ENCODE measurements around the gene ANTXR2.

ANTXR2 gene

GRCh38 chr4:80088471-80088870 lies 15.4 kb upstream of the ANTXR2 start:
- no peak overlapping the region for H3K4me3 ChIP-seq (ENCODE audit: severe bottlenecking)
- H3K36me3 ChIP-seq (ENCODE audit: low read depth), result no peaks in the 10 kb centered on the region
- no peaks in the 10 kb centered on the region for H3K9me3 ChIP-seq (ENCODE audit: severe bottlenecking)
- H3K27ac ChIP-seq (ENCODE audit: poor library complexity, severe bottlenecking), result no peak overlapping the region
- H3K4me1 ChIP-seq (ENCODE audit: insufficient read depth, poor library complexity, severe bottlenecking), result no peaks in the 10 kb centered on the region
- no peak for DNase-seq (ENCODE audit: low spot score)
- no peak for ATAC-seq (ENCODE audit: low read depth)
- TF ChIP-seq, protein P1, sequence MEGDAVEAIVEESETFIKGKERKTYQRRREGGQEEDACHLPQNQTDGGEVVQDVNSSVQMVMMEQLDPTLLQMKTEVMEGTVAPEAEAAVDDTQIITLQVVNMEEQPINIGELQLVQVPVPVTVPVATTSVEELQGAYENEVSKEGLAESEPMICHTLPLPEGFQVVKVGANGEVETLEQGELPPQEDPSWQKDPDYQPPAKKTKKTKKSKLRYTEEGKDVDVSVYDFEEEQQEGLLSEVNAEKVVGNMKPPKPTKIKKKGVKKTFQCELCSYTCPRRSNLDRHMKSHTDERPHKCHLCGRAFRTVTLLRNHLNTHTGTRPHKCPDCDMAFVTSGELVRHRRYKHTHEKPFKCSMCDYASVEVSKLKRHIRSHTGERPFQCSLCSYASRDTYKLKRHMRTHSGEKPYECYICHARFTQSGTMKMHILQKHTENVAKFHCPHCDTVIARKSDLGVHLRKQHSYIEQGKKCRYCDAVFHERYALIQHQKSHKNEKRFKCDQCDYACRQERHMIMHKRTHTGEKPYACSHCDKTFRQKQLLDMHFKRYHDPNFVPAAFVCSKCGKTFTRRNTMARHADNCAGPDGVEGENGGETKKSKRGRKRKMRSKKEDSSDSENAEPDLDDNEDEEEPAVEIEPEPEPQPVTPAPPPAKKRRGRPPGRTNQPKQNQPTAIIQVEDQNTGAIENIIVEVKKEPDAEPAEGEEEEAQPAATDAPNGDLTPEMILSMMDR (IDR thresholded peaks at IDR 0.05; ENCODE audit: poor library complexity, severe bottlenecking), result no peak
- no peaks in the 10 kb centered on the region for H3K27me3 ChIP-seq (ENCODE audit: insufficient read depth, poor library complexity, severe bottlenecking)

GRCh38 chr4:80086296-80086695 lies 13.3 kb upstream of the ANTXR2 start:
- DNase-seq (ENCODE audit: low spot score), result no peak
- no peaks in the 10 kb centered on the region for H3K36me3 ChIP-seq (ENCODE audit: low read depth)
- H3K4me1 ChIP-seq (ENCODE audit: insufficient read depth, poor library complexity, severe bottlenecking), result no peaks in the 10 kb centered on the region
- H3K4me3 ChIP-seq (ENCODE audit: severe bottlenecking), result no peak overlapping the region
- TF ChIP-seq, protein P1 (IDR thresholded peaks at IDR 0.05; ENCODE audit: poor library complexity, severe bottlenecking), result no peak
- ATAC-seq (ENCODE audit: low read depth), result peak; percentile 46; the same call in 1 of the 3 replicates
- no peaks in the 10 kb centered on the region for H3K9me3 ChIP-seq (ENCODE audit: severe bottlenecking)
- H3K27me3 ChIP-seq (ENCODE audit: insufficient read depth, poor library complexity, severe bottlenecking), result no peaks in the 10 kb centered on the region
- H3K27ac ChIP-seq (ENCODE audit: poor library complexity, severe bottlenecking), result no peak overlapping the region

DNA sequence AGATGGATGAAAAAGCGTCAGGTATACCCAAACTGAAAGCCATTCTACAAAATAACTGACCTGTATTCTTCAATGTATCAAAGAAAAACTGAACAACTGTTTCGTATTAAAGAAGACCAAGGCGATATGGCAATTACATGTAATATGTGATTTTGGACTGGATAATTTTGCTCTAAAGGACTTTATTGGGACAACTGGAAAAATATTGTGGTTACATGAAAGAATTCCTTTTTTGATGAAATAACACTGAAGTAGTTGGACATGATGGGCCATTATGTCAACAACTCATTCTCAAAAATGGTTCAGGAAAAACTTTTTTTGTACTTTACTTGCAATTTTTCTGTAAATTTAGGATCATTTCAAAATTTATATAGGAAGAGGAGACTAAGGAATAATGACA lies 12.1 kb upstream of the ANTXR2 start:
- no peak for DNase-seq (ENCODE audit: low spot score)
- H3K9me3 ChIP-seq (ENCODE audit: severe bottlenecking), result no peaks in the 10 kb centered on the region
- no peak overlapping the region for H3K27ac ChIP-seq (ENCODE audit: poor library complexity, severe bottlenecking)
- no peak for ATAC-seq (ENCODE audit: low read depth)
- H3K4me1 ChIP-seq (ENCODE audit: insufficient read depth, poor library complexity, severe bottlenecking), result no peaks in the 10 kb centered on the region
- H3K36me3 ChIP-seq (ENCODE audit: low read depth), result no peaks in the 10 kb centered on the region
- TF ChIP-seq, protein P1 (IDR thresholded peaks at IDR 0.05; ENCODE audit: poor library complexity, severe bottlenecking), result no peak
- no peaks in the 10 kb centered on the region for H3K27me3 ChIP-seq (ENCODE audit: insufficient read depth, poor library complexity, severe bottlenecking)
- H3K4me3 ChIP-seq (ENCODE audit: severe bottlenecking), result no peak overlapping the region

- TF ChIP-seq, protein P1 (IDR thresholded peaks at IDR 0.05; ENCODE audit: poor library complexity, severe bottlenecking), result no peak
- Histone ChIP-seq H3K27ac (ENCODE audit: poor library complexity, severe bottlenecking) (no peak overlapping the region), H3K36me3 (ENCODE audit: low read depth) (no peaks in the 10 kb centered on the region), H3K4me1 (ENCODE audit: insufficient read depth, poor library complexity, severe bottlenecking) (peaks cover 16% of the 10 kb centered on the region), H3K9me3 (ENCODE audit: severe bottlenecking) (no peaks in the 10 kb centered on the region), H3K4me3 (ENCODE audit: severe bottlenecking) (no peak overlapping the region), H3K27me3 (ENCODE audit: insufficient read depth, poor library complexity, severe bottlenecking) (no peaks in the 10 kb centered on the region)
- DNase-seq (ENCODE audit: low spot score) (no peak), ATAC-seq (ENCODE audit: low read depth) (no peak)
Measured at GRCh38 chr4:80082693-80083092, 9.7 kb upstream of the ANTXR2 start.

DNA sequence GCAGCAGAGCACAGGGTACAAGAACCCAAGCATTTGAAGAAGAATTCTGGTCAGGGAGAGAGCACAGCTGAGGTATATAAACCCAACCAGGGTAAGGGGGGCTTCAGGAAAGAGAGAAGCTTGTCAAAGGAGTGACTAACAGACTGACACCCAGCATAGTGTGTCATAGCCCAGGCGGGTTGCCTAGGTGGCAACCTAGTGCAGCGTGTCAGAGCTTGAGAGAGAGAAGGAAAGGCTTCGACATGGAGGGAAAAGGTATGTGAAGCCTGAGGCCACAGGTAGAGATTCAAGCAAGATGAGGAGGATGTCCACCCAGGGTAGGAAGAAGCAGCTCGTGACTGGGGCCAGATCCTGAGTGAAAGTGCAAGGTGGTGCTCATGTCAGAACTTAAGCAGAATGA lies 8.5 kb upstream of the ANTXR2 start:
- TF ChIP-seq, protein P1 (IDR thresholded peaks at IDR 0.05; ENCODE audit: poor library complexity, severe bottlenecking), result no peak
- H3K36me3 ChIP-seq (ENCODE audit: low read depth), result no peaks in the 10 kb centered on the region

More for the DNA sequence above, 8.5 kb upstream of the ANTXR2 start:
- ATAC-seq (ENCODE audit: low read depth) (no peak), DNase-seq (ENCODE audit: low spot score) (no peak)
- Histone ChIP-seq H3K27ac (ENCODE audit: poor library complexity, severe bottlenecking) (no peak overlapping the region), H3K27me3 (ENCODE audit: insufficient read depth, poor library complexity, severe bottlenecking) (no peaks in the 10 kb centered on the region), H3K9me3 (ENCODE audit: severe bottlenecking) (no peaks in the 10 kb centered on the region), H3K4me1 (ENCODE audit: insufficient read depth, poor library complexity, severe bottlenecking) (peaks cover 26% of the 10 kb centered on the region), H3K4me3 (ENCODE audit: severe bottlenecking) (no peak overlapping the region)
